Measurements from ENCODE around the gene COL12A1. TPM values are rescaled to one million over a fixed set of nuclear protein-coding genes. Genes with fewer than 3 reads are reported as not detected.

Gene COL12A1
- total RNA-seq, 4 donors from 2014 or later = 17.2 to 30.5 (median 22.4) TPM

DNA sequence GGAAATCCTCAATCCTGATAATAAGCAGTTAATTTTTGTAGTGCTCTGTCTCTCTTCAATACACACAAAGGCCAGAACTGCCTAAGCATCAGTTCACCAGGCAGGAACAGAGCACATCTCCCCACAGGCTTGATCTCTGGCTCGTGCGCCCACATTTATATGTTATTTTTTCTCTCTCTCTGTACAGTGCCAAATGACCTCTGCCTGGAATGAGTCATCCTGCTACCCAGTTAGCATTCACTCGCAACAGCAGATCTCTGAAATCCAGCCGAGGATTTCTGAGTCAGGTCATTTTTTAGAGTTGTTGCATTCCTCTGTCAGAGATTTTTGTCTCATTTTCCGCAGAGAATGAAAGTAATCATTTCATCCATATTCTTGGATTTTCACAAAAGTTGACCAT, 107.1 kb downstream of the COL12A1 start:
- peak; percentile 82 to 88 for ATAC-seq
- Histone ChIP-seq H3K36me3 (no peaks in the 10 kb centered on the region), H3K4me3 (no peak overlapping the region), H3K27ac (no peak overlapping the region), H3K4me1 (no peaks in the 10 kb centered on the region), H3K9me3 (no peaks in the 10 kb centered on the region), H3K27me3 (no peaks in the 10 kb centered on the region)
- TF ChIP-seq POLR2A (IDR thresholded peaks at IDR 0.05) = no peak
- TF ChIP-seq, protein P1, sequence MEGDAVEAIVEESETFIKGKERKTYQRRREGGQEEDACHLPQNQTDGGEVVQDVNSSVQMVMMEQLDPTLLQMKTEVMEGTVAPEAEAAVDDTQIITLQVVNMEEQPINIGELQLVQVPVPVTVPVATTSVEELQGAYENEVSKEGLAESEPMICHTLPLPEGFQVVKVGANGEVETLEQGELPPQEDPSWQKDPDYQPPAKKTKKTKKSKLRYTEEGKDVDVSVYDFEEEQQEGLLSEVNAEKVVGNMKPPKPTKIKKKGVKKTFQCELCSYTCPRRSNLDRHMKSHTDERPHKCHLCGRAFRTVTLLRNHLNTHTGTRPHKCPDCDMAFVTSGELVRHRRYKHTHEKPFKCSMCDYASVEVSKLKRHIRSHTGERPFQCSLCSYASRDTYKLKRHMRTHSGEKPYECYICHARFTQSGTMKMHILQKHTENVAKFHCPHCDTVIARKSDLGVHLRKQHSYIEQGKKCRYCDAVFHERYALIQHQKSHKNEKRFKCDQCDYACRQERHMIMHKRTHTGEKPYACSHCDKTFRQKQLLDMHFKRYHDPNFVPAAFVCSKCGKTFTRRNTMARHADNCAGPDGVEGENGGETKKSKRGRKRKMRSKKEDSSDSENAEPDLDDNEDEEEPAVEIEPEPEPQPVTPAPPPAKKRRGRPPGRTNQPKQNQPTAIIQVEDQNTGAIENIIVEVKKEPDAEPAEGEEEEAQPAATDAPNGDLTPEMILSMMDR (IDR thresholded peaks at IDR 0.05 in 4 of 5, conservative IDR thresholded peaks at IDR 0.05 in 1 of 5) = no peak
- intact Hi-C loops (cut with DNase I; ENCODE audit: low total_unique reads) = loop anchor here (5.0 kb wide), 1 partner anchor 109 kb away; the partner anchor contains the start of gene COL12A1
- DNase-seq = peak; percentile 35 to 60
- in situ Hi-C loops (cut with MboI; ENCODE audit: low sequenced_read_pairs in 4 of 4) = no loop called here

DNA sequence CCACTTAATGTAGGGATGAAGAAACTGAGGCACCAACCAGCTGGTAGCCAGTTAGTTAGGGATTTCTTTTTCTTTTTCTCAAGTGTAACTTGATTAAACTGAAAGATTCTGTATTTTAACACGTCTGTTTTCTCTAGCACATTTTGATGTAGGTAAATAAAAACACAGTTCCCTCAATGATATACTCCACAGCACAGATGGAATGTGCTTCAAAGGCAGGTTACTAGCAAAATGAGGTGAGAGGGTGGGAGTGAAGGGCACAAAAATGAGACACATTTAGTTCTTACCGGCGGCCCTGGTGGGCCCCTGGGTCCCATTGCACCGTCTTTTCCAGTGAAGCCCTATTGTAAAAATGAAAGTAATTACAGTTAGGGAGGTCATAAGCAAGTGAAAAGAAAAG, 108.9 kb downstream of the COL12A1 start:
- no peak for ATAC-seq
- H3K4me1 ChIP-seq = no peaks in the 10 kb centered on the region
- intact Hi-C loops (cut with DNase I; ENCODE audit: low total_unique reads) (loop anchor here (5.0 kb wide), 1 partner anchor 110 kb away; the partner anchor contains the start of gene COL12A1), in situ Hi-C loops (cut with MboI; ENCODE audit: low sequenced_read_pairs in 4 of 4) (no loop called here)
- no peaks in the 10 kb centered on the region for H3K27me3 ChIP-seq
- no peak overlapping the region for H3K27ac ChIP-seq
- no peaks in the 10 kb centered on the region for H3K36me3 ChIP-seq
- no peak for DNase-seq
- H3K4me3 ChIP-seq = no peak overlapping the region
- no peak for TF ChIP-seq POLR2A (IDR thresholded peaks at IDR 0.05)
- TF ChIP-seq, protein P1 (IDR thresholded peaks at IDR 0.05 in 4 of 5, conservative IDR thresholded peaks at IDR 0.05 in 1 of 5) = no peak
- H3K9me3 ChIP-seq = no peaks in the 10 kb centered on the region

DNA sequence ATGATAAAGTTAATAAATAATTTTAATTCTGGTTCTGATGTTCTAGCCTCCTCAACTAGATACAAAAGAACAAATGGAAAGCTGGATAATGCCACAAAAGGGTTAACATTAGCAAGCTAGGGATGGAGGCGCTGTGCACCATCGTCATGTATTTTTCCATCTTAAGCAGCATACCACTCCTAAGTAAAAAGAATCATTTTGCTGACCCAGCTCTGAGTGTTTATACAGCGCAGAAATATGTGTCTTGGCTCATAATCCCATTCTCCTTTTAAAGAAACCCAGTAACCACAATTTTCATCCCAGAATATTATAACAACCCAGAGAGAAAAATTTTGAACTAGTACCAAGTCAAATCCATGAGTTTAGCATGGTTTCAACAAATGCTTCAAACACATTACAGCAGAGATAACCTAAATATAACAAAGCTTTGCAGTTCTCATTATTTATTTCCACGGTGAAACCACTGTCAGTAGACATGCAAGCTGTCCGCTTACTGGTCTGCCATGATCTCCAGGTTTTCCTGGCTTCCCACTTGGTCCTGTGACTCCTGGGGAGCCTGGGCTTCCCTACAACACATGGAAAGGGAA, 111.1 kb downstream of the COL12A1 start:
- in situ Hi-C loops (cut with MboI; ENCODE audit: low sequenced_read_pairs in 4 of 4) = no loop called here
- Histone ChIP-seq H3K4me1 (no peaks in the 10 kb centered on the region), H3K4me3 (no peak overlapping the region), H3K9me3 (no peaks in the 10 kb centered on the region), H3K27ac (no peak overlapping the region), H3K27me3 (no peaks in the 10 kb centered on the region), H3K36me3 (no peaks in the 10 kb centered on the region)
- DNase-seq (no peak), ATAC-seq (no peak)
- intact Hi-C loops (cut with DNase I; ENCODE audit: low total_unique reads) = loop anchor here (5.0 kb wide), 1 partner anchor 113 kb away; the partner anchor contains the start of gene COL12A1
- no peak for TF ChIP-seq POLR2A (IDR thresholded peaks at IDR 0.05)
- TF ChIP-seq, protein P1 (IDR thresholded peaks at IDR 0.05 in 4 of 5, conservative IDR thresholded peaks at IDR 0.05 in 1 of 5) = no peak

DNA sequence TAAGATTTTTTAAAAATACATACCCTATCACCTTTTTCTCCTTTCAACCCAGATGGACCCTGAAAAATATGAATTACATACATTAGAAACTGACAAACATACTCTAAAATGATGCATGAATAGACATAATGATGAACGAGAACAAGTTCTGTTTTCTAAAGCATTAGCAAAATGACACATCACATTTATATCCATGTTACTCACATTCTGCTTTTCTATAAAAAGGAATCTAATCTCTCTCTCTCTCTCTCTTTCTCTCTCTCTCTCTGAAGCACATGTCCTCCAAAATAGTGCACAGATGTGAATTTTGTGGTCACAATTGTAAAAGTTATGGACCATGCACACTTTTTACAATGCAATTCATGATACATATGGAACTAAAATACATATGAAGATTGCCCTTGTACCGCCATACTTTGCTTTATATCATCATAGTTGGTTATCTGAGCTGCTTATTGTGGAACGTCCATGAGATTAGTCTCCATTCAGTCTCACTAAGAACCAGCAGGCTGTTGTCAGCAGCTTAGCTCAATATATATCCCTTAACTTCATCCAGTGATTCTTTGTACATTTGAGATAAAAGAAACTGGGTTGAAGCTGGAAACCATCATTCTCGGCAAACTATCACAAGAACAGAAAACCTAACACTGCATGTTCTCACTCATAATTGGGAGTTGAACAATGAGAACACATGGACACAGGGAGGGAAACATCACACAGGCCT, 114.2 kb downstream of the COL12A1 start:
- Histone ChIP-seq H3K36me3 (no peaks in the 10 kb centered on the region), H3K27me3 (no peaks in the 10 kb centered on the region), H3K4me3 (no peak overlapping the region), H3K27ac (no peak overlapping the region), H3K4me1 (no peaks in the 10 kb centered on the region), H3K9me3 (no peaks in the 10 kb centered on the region)
- in situ Hi-C loops (cut with MboI; ENCODE audit: low sequenced_read_pairs in 4 of 4) (no loop called here), intact Hi-C loops (cut with DNase I; ENCODE audit: low total_unique reads) (no loop called here)
- TF ChIP-seq, protein P1 (IDR thresholded peaks at IDR 0.05 in 4 of 5, conservative IDR thresholded peaks at IDR 0.05 in 1 of 5) = no peak
- no peak for TF ChIP-seq POLR2A (IDR thresholded peaks at IDR 0.05)
- no peak for ATAC-seq
- no peak for DNase-seq

All from gastrocnemius medialis (tissue), 4 donors.